ENCODE measurements around the gene SNX20. TPM values are rescaled to one million over a fixed set of nuclear protein-coding genes. Genes with fewer than 3 reads are reported as not detected.

SNX20 gene
- total RNA-seq, 1 experiment from 2014 or later, result not detected

DNA sequence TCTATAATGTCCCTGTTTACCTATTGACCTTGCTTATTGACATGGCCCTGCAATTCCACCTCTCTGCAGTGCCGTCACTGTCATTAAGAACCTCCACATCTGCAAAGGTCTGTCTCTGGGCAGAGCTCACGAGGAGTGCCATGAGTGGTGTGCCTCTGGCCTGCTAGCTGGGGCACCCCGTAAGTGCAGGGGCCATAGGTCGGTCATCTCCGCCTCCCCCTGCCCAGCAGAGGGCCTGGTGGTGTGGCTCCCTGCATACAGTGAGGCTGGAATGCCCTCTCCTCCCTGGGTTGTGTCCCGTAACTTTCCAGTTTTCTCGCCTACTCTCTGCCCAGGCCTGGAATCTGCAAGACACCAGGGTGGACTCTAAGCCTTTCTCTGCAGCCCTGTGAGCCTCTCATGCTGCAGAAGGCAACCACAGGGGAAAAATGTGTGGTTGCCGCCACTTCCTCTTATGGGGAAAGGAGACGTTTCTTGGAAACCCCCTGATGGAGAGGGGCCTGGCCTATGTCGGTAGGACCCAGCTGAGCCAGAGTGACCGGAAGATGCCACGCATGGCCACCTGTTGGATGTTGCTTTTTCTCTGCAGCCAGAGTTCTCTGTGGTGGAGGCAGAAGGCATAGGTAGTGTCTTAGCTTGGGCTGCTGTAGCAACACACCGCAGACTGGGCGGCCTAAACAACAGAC lies 2.7 kb upstream of the SNX20 start:
- no peak for DNase-seq (ENCODE audit: extremely low read depth, low read depth)

DNA sequence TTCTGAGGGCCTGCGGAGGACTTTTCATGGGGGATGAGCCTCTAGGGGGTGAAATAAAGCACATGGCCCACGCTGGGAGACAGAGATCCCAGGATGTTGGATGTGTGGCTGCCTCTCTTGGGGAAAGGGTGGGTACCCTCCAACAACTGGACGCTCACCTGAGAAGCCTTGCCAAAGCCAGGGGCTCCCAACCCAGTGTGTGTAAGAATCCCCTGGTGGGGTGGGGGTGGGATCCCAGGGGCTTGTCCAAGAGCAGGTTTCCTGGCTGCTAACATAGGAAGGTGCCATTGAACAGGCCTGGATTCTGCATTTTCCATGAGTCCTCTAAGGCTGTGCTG lies 587 bp downstream of the SNX20 start:
- no peak for DNase-seq (ENCODE audit: extremely low read depth, low read depth)

DNA sequence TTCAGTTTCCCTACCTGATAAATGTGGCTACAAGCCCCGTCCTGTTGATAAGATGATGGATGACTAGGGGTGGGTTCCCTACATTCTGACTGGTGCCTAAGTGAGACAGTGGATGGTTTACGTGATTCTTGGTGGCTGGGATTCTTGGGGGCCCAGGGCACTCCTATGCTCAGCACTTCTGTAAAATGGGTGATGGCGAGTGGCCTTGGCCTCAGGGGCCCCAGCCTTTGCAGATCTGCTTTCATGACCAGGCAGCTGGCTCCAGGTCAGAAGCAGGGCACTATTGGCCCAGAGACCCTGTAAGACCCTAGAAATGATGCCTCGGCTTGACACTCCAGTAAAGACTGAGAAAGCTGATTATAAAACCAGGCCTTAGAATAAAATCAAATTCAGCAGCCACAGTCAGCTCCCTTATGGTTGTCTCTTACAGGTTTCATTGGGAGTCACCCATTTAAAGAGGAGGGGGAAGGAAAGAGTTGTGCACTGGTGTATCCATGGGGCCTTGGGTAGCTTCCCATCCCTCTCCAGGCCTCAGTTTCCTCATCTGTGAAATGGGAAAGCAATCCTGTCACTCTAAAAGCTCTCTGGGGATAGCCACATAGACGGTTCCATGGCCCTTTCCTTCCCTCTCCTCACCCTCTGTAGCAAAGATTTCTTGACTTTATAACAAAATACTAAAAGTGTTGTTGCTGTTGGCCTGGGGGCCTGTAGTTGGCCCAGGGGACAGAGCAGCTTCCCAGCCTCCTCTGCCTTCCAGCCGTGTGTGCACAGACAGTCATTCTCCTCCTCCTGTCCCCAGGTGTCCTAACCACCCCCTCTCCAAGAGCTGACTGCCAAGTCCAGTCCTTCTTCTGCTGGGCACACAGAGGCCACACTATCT lies 1.2 kb downstream of the SNX20 start:
- DNase-seq (ENCODE audit: extremely low read depth, low read depth), result no peak

DNA sequence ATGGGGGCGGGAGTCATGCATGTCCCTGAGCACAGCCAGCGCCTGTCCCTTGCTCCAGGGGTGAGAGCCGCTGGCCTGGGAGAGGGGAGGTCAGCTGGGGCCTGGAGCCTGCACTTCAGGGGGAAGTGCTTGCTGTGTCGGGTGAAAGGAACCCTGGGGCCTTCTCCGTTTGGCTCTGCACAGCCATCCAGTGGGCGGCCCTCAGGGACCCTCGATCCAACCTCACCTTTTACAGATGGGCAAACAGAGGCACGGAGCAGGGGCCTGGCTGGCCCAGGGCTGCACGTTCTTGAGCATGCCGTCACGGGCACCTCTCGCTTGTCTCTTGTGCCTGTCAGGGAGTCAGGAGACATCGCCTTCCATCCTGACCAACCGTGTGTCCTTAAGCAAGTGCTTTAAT lies 1.8 kb downstream of the SNX20 start:
- DNase-seq (ENCODE audit: extremely low read depth, low read depth), result no peak

DNA sequence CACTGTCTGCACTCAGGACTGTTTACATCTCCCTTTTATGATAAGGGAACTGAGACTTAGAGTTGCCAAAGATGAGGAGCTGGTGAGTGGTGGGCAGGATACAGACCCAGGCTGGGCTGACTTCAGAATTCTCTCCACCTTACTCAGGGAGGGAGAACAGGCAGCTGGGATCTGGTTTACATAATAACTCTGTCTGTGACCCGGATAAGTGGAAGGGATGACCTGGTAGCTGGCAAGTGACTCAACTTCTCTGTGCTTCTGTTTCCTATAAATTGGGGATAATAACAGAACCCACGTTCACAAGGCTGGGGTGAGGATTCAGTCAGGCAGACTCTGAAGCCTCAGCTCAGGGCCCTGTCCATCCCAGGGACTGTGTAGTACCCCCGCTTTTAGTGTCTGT lies 2.6 kb downstream of the SNX20 start:
- no peak for DNase-seq (ENCODE audit: extremely low read depth, low read depth)

DNA sequence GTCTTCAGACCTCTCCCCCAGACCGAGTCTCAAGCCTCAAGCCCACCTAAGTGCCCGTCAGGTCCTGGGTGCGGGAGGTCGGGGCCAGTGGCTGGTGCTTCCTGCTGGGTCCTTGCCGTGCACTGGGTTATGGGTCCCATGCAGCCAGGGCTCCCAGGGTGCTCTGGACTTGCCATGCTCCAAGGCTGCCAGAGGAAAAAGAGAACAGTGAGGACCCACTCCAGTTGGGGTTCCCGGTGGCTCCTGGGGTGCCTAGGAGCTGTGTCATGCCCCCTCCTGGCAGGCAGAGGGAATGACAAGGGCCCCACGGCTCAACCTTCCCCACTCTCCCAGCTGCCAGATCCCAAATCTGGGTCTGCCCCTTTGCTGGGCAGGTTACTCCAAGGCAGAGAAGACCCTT lies 3.8 kb downstream of the SNX20 start:
- DNase-seq (ENCODE audit: extremely low read depth, low read depth), result no peak

DNA sequence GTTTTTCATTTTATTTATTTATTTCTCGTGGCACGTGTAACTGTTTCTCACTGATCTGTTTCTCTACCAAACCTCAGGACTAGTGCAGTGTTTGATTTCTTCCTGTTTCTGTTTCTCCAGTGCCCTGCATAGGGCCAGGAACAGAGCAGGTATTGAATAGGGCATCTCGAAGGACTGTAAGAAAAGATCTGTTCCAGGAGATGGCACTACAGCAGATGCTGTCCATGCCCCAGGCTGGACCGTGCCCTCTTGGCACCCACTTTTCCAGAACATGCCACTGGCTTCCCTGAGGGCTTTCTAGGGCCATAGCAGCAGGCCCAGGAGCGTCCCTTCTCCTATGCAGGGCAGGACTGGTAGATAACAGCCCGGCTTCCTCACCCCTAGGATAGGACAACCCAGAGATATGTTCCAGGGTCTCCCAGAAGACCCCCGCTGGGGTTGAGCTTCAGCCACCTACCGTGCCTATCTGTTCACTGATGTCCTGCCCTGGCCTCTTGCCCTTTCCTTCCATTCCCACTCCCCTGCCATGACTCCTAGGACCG lies 4.4 kb downstream of the SNX20 start:
- DNase-seq (ENCODE audit: extremely low read depth, low read depth), result no peak

DNA sequence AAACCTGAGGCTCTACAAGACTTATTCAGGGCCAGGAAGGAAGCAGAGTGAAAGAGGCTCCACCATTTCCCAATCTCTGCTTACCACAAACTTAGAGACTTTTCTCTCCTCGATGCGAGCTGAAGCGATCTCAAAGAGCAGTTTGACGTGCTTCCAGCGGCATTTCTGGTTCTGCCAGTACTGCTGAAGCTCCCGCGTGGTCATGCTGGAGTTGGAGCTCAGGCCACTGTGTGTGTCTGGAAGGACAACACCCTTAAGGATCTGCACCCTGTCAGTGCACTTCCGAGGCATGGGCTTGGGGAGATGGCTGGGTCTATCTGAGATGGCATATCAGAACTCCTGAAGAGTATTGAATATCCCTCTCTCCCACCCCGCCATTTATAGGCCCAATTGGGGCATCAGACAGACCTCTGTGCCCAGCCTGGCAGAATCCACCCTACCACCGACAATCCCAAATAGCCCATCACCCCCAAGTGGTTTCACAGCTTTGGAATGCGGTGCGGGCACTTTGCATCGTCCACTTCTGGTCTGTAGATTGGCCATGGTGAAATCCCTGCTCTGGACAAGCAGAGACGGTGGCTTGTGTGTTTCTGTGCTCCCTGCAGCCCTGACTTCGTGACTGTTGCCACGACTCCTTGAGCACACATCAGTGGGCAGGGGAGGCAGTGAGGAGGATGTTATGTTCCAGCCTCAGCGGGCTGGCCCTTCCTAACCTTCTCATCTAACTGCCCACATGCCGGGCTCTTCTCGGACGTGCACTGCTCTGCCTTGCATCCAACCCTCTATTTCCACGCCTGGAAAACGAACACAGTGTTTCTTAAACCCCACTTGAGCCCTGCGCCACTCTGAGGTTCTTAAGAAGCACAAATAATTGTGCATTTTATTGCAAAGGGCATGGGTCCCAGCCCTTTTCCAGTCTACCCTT lies 5.2 kb downstream of the SNX20 start:
- no peak for DNase-seq (ENCODE audit: extremely low read depth, low read depth)

DNA sequence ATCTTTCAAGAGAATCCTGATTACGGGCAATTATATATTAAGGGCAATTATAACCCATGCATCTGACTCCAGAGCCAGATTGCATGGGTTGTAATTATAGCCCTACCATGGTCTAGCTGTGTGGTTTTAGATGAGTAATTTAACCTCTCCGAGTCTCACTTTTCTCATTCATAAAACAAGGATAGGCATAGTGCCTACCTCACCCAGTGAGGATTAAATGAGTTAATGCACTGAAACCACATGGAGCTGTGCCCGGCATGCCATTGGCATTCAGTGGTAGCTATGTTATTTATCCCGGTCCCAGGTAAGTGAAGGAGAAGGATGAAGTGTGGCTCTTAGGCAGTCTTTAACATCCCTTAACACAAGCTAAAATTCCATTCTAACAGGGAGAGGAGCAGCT lies 6.3 kb downstream of the SNX20 start:
- no peak for DNase-seq (ENCODE audit: extremely low read depth, low read depth)

DNA sequence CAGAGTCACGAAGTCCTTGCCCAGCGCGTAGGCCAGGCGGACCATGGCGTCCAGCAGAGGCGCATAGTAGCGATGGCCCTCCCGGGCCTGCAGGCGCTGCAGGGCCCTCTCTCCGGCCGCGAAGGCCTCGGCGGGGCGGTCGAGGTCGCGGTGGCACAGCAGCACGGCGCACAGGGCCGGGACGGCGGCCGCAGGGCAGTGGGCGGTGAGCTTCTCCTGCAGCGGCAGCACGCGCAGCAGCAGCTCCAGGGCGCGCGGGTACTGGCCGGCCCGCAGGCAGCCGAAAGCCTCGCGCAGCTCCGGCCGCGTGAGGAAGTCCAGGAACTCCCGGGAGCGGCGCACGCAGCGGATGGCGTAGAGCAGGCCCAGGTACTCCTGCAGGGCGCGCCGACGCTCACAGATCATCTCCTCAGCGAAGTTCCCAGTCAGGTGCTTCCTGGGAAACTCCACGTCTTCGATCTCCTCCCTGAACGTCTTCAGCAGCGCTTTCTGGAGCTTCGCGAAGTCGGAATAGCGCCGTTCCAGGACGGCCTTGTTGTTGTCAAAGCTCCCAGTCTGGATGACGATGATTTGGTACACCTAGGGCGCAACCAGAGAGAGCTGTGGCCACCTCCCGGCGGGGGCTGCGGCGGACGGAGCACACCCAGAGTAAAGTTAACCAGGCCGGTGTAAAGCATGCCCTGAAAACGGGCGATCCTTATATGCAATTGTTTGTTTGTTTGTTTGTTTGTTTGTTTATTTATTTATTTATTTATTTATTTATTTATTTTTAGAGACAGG lies 7.4 kb downstream of the SNX20 start:
- DNase-seq (ENCODE audit: extremely low read depth, low read depth), result no peak

DNA sequence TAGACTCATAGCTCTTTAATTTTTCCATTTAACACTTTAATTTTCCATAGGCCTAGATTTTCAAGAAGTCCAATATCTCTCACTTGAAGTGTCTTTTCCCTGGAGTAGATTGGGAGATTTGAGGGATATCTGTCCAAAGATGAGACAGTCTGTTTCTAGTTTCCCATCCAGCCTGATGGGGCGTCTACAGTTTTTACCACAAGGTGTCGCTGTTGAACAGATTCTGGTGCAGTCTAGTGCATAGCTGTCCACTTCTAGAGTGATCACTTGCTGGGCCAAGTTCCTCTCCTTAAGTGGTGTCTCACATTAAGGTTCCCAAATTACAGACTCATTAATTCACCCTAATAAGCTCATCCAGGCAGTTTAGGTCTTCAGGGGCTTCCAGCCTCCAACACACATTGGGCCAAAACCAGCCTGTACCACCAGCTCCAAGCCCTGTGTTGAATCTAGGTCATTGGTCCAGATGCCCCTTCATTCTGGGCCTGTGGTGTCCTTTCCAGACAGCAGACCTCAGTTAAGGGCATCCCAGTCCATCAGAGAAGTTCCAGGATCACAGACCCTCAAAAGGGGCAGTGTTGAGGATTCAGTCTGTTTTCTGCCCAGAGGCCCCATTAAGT lies 9.4 kb downstream of the SNX20 start:
- DNase-seq (ENCODE audit: extremely low read depth, low read depth), result peak; percentile 17

DNA sequence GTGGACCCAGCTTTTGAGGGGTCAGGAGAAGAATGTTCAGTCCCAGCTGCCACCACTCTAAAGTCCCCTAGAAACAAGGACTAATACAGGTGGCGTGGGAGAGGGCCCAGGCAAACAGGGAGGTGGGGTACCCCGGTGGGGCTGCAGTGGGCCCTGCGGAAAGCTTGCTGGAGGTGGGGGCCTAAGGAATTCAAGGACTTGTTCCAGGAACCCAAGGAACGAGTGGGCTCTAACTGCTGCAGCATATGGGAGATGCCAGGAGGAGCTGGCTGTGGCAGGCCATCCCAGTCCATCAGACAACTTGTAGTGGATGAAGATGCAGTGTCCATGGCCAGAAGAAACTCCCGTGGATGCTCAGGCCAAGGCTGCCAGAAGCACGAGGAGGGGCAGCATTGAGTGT lies 10.6 kb downstream of the SNX20 start:
- no peak for DNase-seq (ENCODE audit: extremely low read depth, low read depth)

DNA sequence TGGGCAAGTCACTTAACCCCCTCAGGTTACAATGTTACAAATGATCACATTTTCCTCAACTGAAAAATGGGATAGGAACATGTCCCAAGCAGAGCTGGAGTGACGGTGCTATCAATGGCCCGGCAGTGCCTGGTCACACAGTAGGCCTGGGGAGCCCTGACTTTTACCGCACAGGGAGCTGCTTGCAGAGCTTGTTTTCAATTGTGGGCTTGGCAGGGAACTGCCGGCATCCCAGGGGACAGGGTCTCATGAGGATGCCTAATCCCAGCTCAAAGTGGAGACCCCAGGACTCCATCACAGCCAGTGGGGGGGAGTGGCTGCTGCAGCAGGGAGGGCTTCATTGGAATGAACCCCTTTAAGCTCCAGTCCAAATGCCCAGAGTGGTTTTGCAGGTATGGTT lies 11.4 kb downstream of the SNX20 start:
- DNase-seq (ENCODE audit: extremely low read depth, low read depth), result no peak

DNA sequence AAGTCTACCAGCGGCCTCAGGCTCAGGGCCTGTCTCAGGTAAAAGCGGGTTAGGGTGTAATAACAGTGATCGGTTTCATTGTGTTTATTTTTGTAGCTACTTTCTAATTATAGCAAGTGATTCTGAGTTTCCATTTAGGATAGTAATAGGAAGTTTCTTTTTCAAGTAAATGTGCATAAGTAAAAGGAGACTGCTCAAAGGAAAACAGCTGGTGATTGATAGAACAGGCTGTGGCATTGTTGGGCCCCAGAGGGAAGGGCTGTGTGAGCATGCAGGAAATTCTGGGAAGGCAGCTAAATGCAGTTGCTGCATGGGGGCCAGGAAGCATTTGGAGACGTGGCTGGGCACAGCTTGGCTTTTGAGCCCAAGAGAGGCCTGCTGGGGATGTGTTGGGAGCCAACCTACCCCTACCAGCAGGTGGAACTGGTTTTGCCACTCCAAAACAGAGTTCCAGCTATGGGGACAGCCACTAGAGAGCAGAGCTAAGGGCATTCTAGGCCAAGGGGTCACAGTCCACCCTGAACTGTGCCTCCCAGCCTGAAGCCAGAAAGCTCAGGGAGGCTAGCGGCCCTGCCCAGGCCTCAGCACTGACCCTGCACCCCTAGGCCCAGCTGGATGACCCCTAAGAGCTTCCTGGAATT lies 12.6 kb downstream of the SNX20 start:
- no peak for DNase-seq (ENCODE audit: extremely low read depth, low read depth)

DNA sequence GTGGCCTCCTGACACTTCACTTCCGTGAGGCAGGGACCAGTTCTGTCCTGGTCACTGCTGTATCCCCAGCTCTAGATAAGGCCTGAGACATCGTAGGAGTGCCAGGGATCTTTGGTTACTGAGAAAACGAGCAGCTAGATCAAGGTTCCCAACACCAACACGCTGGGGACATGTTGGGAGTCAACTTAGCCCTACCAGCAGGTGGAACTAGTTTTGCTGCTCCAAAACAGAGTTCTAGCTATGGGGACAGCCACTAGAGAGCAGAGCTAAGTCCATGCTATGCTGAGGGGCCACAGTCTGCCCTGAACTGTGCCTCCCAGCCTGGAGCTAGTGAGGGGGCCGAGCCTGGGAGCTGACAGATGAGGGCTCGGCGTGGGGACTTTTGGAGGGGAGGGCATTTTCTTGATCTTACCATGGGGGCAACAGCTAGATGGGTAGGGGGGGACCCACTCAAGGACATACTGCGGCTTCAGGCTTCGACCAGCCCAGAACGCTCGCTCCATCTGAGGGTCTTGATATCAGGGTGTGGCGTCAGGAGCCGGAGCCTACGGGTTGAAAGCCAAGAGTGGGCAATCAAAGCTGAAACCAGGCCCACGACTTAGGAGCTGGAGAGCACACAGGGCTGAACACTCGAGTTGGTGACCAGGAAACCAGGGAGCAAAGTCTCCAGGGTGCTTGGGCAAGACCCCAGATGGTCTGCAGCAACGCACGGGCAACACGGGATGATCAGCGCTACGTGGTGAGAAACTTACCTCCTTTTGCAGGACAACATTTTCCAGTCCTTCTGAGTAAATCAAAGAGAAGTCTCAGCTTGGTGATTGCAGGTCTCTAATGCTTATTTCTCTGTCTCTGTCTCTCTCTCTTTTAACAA lies 13.4 kb downstream of the SNX20 start:
- no peak for DNase-seq (ENCODE audit: extremely low read depth, low read depth)

DNA sequence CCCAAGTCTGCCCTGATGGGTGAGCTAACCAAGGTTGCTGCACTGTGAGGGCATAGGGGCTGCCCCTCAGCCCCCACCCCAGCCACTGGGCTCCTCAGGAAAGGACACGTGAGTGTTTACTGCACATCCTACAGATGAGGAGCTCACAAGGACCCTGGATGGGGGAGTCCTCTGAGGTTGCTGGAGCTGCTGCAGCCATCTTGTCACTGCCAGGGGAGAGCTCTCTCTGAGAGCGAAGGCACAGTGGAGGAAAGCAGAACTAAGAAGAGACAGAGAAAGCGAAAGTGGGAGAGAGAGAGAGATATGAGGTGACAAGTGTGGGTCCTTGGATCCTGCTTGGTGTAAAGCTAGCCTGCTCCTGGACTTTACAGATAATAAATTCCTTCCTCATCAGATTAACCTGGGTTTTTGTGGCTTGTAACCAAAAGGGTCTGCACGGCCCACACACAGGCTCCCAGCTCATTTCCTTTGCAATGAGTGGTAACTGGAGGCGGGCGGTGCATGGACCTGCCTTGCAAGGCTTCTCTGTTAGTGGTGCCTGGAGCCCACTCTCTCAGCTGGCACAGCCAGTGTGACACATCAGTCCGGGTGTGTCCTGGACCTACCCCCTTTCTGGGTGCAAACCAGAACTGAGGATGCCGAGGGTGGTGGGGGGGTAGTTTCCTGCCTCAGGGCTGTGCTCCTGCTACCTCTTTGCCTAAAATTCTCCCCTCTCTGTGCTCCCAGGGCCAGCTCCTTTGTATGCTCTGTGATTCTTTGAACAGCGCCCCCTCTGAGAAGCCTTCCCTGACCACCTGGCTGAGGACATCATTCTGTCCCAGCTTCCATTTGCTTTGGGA lies 14.2 kb downstream of the SNX20 start:
- no peak for DNase-seq (ENCODE audit: extremely low read depth, low read depth)

DNA sequence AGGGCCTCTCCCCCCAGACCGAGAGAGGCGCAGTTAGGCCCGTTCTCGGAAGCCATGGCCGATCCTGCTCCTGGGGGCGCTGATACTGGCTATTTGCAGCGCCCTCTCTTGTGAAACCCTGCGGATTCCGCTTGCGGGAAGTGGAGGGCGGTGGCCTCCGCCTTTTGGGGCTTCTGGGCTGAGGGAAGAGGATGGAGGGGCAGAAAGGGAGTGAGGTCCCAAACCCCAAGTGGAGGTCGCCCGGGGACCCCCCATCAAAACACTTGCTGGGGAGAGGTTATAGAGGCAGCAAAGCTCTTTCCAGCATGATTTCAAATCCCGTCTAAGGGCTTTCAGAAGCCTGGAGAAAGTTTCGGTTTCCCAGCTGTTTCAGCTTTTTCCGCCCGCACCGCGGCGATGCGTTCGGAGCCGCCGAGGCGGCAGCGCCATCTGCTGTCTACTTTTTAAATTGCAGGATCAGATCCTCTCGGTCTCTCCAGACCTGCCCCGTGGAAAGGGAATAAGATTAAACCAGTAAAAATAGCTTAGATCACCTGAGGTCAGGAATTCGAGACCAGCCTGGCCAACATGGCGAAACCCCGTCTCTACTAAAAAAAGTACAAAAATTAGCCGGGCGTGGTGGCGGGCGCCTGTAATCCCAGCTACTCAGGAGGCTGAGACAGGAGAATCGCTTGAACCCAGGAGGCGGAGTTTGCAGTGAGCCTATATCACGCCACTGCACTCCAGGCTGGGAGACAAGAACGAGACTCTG lies 15.8 kb downstream of the SNX20 start:
- peak; percentile 62 for DNase-seq (ENCODE audit: extremely low read depth, low read depth)
